MG63 (cell line): ENCODE results near the gene RAB3GAP2. TPM values are rescaled to one million over a fixed set of nuclear protein-coding genes. Genes with fewer than 3 reads are reported as not detected.
"Not testable (repeated sequence)": the region's sequence is repeated elsewhere in the genome, so short reads cannot be mapped to it uniquely, and the experiment has no call there.

Experiments
- DNase-seq: peaks from one replicate; pipeline ENCODE4 v3.0.0-alpha.2; 2020
- H3K27me3 ChIP-seq: fragments of 250-450 bp; sonication (Bioruptor Pico); 2 replicates; pipeline ENCODE4 v1.5.1; 2020; ENCODE audit warnings: mild to moderate bottlenecking, moderate library complexity
- H3K36me3 ChIP-seq: fragments of 250-450 bp; sonication (Bioruptor Pico); 2 replicates; pipeline ENCODE4 v1.5.1; 2020; ENCODE audit warnings: mild to moderate bottlenecking, moderate library complexity
- H3K4me3 ChIP-seq: fragments of 250-450 bp; sonication (Bioruptor Pico); 2 replicates; pipeline ENCODE4 v1.5.1; 2020; ENCODE audit warnings: mild to moderate bottlenecking, moderate library complexity
- H3K9me3 ChIP-seq: fragments of 250-450 bp; sonication (Bioruptor Pico); 2 replicates; pipeline ENCODE4 v1.5.1; 2020; ENCODE audit warnings: mild to moderate bottlenecking, moderate library complexity
- total RNA-seq: library from RNA; depleted of rRNA; stranded (reverse); fragments of >200 nt; shearing (Covaris generic); gene quantifications from 2 replicates; pipeline ENCODE4 v1.2.3, GENCODE V29; 2014; ENCODE audit warnings: low replicate concordance

Gene RAB3GAP2
- total RNA-seq, 1 experiment from 2014 or later: 16.3 TPM

- no peak for DNase-seq
These were observed 17.0 kb downstream of the RAB3GAP2 start for GRCh38 chr1:220255204-220255603.

GRCh38 chr1:220253290-220253689, 19.0 kb downstream of the RAB3GAP2 start:
- not testable (repeated sequence) for DNase-seq, H3K27me3 ChIP-seq, H3K4me3 ChIP-seq
- Histone ChIP-seq H3K9me3 (peaks cover 31% of the 10 kb centered on the region), H3K36me3 (peaks cover 59% of the 10 kb centered on the region)

More at GRCh38 chr1:220255204-220255603, 17.0 kb downstream of the RAB3GAP2 start:
- Histone ChIP-seq H3K36me3 (peaks cover 50% of the 10 kb centered on the region), H3K27me3 (no peaks in the 10 kb centered on the region), H3K4me3 (no peak overlapping the region), H3K9me3 (peaks cover 28% of the 10 kb centered on the region)

GRCh38 chr1:220251272-220251671, 21.0 kb downstream of the RAB3GAP2 start:
- Histone ChIP-seq H3K36me3 (peaks cover 59% of the 10 kb centered on the region), H3K9me3 (peaks cover 28% of the 10 kb centered on the region), H3K27me3 (no peaks in the 10 kb centered on the region), H3K4me3 (no peak overlapping the region)
- no peak for DNase-seq

DNA sequence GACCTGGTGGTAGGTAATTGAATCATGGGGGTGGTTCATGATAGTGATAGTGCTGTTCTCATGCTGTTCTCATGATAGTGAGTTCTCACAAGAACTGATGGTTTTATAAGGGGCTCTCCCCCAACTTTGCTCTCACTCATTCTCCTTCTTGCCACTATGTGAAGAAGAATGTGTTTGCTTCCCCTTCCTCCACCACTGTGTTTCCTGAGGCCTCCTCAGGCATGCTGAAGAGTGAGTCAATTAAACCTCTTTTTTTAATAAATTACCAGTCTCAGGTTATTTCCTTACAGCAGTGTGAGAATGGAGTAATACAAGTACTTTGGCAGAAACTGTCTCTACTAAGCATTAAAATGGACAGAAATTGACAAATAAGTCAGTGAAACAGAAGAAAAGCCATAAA, 21.6 kb downstream of the RAB3GAP2 start:
- H3K4me3 ChIP-seq: no peak overlapping the region
- peaks cover 24% of the 10 kb centered on the region for H3K9me3 ChIP-seq
- no peak for DNase-seq
- H3K27me3 ChIP-seq: no peaks in the 10 kb centered on the region
- H3K36me3 ChIP-seq: peaks cover 58% of the 10 kb centered on the region

- Histone ChIP-seq H3K36me3 (peaks cover 53% of the 10 kb centered on the region), H3K27me3 (no peaks in the 10 kb centered on the region), H3K4me3 (no peak overlapping the region), H3K9me3 (peaks cover 24% of the 10 kb centered on the region)
- no peak for DNase-seq
These were observed 22.7 kb downstream of the RAB3GAP2 start for GRCh38 chr1:220249522-220249921.

DNA sequence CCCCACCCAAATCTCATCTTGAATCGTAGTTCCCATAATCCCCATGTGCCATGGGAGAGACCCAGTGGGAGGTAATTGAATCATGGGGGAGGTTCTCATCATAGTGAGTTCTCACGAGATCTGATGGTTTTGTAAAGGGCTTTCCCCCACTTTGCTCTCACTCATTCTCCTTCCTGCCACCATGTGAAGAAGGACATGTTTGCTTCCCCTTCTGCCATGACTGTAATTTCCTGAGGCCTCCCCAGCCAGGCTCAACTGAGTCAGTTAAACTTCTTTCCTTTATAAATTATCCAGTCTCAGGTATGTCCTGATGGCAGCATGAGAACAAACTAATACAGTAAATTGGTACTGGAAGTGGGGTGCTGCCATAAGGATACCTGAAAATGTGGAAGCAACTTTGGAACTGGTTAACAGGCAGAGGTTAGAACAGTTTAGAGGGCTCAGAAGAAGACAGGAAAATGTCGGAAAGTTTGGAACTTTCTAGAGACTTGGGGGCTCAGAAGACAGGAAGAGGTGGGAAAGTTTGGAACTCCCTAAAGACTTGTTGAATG, 23.5 kb downstream of the RAB3GAP2 start:
- H3K36me3 ChIP-seq: peaks cover 50% of the 10 kb centered on the region

GRCh38 chr1:220245900-220246299, 26.4 kb downstream of the RAB3GAP2 start:
- peaks cover 34% of the 10 kb centered on the region for H3K36me3 ChIP-seq
- H3K4me3 ChIP-seq, DNase-seq, H3K27me3 ChIP-seq: not testable (repeated sequence)
- H3K9me3 ChIP-seq: peaks cover 24% of the 10 kb centered on the region

More for the DNA sequence above, 23.5 kb downstream of the RAB3GAP2 start:
- not testable (repeated sequence) for DNase-seq, H3K4me3 ChIP-seq, H3K27me3 ChIP-seq
- peaks cover 24% of the 10 kb centered on the region for H3K9me3 ChIP-seq

GRCh38 chr1:220243947-220244346, 28.3 kb downstream of the RAB3GAP2 start:
- H3K36me3 ChIP-seq: peaks cover 14% of the 10 kb centered on the region
- DNase-seq: no peak
- peaks cover 5% of the 10 kb centered on the region for H3K9me3 ChIP-seq
- H3K27me3 ChIP-seq: no peaks in the 10 kb centered on the region
- no peak overlapping the region for H3K4me3 ChIP-seq

DNA sequence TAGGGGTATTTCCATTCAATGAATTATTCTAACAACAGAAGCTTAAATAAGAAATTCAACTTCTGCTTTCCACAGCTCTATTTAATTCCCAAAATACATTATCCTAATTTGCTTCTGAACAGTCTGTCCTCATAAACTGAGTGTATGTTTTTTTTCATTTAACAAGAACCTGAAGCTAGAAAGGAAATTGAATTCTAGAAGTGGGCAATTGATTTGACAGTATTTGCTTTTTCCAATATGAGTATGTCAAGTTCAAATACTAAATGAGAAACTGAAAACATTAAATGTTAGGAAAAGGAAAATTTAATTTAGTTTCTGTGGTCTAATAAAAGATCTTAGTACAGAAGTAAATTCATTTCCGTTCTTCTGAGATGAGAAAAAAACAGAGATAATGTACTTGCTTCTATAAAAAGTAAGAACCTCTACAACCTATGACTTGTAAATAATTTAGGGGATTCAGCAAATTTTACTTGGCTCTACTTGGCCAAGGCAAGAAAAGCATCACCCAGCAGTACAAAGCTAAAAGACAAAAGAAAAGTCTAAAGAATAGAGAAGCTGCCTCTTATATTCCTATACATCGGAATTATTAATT, 31.1 kb downstream of the RAB3GAP2 start:
- no peak for DNase-seq
- H3K36me3 ChIP-seq: peaks cover 4% of the 10 kb centered on the region
- H3K27me3 ChIP-seq: no peaks in the 10 kb centered on the region
- H3K9me3 ChIP-seq: no peaks in the 10 kb centered on the region
- H3K4me3 ChIP-seq: no peak overlapping the region

DNA sequence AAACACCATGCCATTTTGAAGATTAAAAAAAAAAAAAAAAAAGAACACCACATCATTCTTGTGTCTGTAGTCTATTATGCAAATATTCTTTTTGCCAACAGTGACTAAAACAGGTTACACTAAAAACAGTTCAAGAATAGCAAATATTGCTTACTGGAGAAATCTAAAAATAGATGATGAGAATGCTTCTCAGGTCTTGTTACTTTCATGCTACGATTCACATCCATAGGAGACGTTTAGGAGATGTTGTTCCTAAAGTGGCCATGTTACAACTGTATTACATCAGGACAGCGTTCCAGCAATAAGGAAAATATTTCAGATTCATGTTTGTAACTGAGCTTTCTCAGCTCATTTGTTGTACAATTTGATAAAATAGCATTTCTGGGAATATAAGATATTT, 32.3 kb downstream of the RAB3GAP2 start:
- H3K9me3 ChIP-seq: no peaks in the 10 kb centered on the region

DNA sequence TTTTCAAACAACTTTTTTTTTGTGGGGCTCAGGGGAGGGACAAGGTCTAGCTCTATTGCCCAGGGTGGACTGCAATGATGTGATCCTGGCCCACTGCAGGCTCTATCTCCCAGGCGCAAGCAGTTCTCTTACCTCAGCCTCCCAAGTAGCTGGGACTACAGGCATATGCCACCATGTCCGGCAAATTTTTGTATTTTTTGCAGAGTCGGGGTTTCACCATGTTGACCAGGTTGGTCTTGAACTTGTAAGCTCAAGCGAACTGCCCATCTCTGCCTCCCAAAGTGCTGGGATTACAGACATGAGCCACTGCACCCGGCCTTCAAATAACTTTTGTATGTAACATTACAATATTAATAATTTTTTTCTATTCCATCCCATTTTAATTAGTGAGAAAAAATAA, 33.0 kb downstream of the RAB3GAP2 start:
- no peak for DNase-seq
- no peaks in the 10 kb centered on the region for H3K27me3 ChIP-seq

More for the DNA sequence above, 32.3 kb downstream of the RAB3GAP2 start:
- Histone ChIP-seq H3K27me3 (no peaks in the 10 kb centered on the region), H3K4me3 (no peak overlapping the region), H3K36me3 (no peaks in the 10 kb centered on the region; the same call in 1 of the 2 replicates)
- no peak for DNase-seq

DNA sequence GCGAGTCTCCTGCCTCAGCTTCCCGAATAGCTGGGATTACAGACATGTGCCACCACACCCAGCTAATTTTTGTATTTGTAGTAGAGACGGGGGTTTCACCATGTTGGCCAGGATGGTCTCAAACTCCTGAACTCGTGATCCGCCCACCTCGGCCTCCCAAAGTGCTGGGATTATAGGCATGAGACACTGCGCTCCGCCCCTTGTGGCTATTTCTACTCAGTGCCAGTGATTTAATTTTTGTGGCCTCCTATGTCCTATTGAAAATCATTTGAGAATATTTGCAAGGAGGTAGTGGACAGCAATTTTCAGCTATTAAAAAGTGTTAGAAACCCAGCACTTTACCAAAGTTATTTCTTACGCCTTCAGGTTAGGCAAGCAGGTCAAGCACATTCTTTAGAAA, 36.0 kb downstream of the RAB3GAP2 start:
- not testable (repeated sequence) for H3K9me3 ChIP-seq, H3K36me3 ChIP-seq, H3K4me3 ChIP-seq, DNase-seq, H3K27me3 ChIP-seq

More for the DNA sequence above, 33.0 kb downstream of the RAB3GAP2 start:
- Histone ChIP-seq H3K36me3 (no peaks in the 10 kb centered on the region; the same call in 1 of the 2 replicates), H3K9me3 (no peaks in the 10 kb centered on the region), H3K4me3 (no peak overlapping the region)

GRCh38 chr1:220235462-220235861, 36.8 kb downstream of the RAB3GAP2 start:
- no peak for DNase-seq
- Histone ChIP-seq H3K9me3 (no peaks in the 10 kb centered on the region), H3K27me3 (no peaks in the 10 kb centered on the region), H3K4me3 (no peak overlapping the region), H3K36me3 (peaks cover 8% of the 10 kb centered on the region)

DNA sequence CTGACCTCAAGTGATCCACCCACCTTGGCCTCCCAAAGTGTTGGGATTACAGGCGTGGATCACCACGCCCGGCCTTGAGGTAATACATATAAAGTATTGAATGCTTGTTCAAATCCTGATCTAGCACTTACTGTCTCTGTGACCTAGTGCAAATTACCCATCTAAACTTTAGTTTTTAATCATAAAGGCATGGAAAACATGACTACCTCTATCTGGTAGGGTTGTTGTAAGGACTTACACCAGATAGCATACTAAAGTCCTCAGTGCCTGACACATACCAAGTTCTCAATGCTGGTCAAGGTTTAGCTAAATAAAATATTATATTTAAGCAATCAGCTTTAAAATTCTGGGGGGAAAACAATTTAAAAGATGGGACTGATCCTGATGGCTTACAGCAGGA, 38.3 kb downstream of the RAB3GAP2 start:
- no peak overlapping the region for H3K4me3 ChIP-seq
- DNase-seq: no peak
- H3K36me3 ChIP-seq: peaks cover 8% of the 10 kb centered on the region
- H3K27me3 ChIP-seq: no peaks in the 10 kb centered on the region
- H3K9me3 ChIP-seq: no peaks in the 10 kb centered on the region

DNA sequence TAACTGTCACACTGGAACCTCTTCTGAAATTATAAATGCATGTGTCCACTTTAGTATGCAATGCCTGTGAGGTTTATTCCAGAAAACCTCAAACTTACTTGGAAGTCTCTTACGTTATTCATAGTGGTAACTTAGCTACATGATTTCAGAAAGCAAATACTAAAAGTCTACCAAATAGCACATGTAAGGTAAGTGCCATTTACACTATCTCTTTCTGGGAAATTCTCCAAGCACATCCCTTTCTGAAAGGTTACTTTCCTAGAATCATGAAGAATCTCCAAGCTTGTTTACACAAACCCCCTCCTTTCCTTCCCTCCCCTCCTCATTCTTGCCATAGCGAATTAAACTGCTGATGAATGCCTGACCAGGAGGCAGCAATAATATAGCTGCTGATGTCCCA, 42.5 kb downstream of the RAB3GAP2 start:
- DNase-seq: no peak
- Histone ChIP-seq H3K36me3 (peaks cover 8% of the 10 kb centered on the region), H3K27me3 (no peaks in the 10 kb centered on the region), H3K9me3 (no peaks in the 10 kb centered on the region), H3K4me3 (no peak overlapping the region)

GRCh38 chr1:220227393-220227792, 44.9 kb downstream of the RAB3GAP2 start:
- DNase-seq: no peak

GRCh38 chr1:220226752-220227151, 45.5 kb downstream of the RAB3GAP2 start:
- no peaks in the 10 kb centered on the region for H3K9me3 ChIP-seq
- DNase-seq: no peak
- H3K27me3 ChIP-seq: no peaks in the 10 kb centered on the region
- H3K4me3 ChIP-seq: no peak overlapping the region
- H3K36me3 ChIP-seq: peaks cover 3% of the 10 kb centered on the region

More at GRCh38 chr1:220227393-220227792, 44.9 kb downstream of the RAB3GAP2 start:
- Histone ChIP-seq H3K36me3 (peaks cover 5% of the 10 kb centered on the region), H3K27me3 (no peaks in the 10 kb centered on the region), H3K4me3 (no peak overlapping the region), H3K9me3 (no peaks in the 10 kb centered on the region)

- peaks cover 7% of the 10 kb centered on the region for H3K36me3 ChIP-seq
- no peaks in the 10 kb centered on the region for H3K27me3 ChIP-seq
- H3K4me3 ChIP-seq: no peak overlapping the region
- no peaks in the 10 kb centered on the region for H3K9me3 ChIP-seq
- no peak for DNase-seq
These were observed 46.3 kb downstream of the RAB3GAP2 start for GRCh38 chr1:220225957-220226356.
